Cardiac muscle cell (in vitro differentiated cells and primary cell): ENCODE results near the gene LANCL2. TPM values are rescaled to one million over a fixed set of nuclear protein-coding genes. Genes with fewer than 3 reads are reported as not detected.

Experiments
- DNase-seq, 2 donors: peaks; one replicate each; pipeline versions ENCODE4 v3.0.0 to v3.0.0-alpha.2; 2010 to 2017; ENCODE audit warnings: low read depth in 1 of 2, low spot score in 1 of 2
- H3K27ac ChIP-seq: fragments of 200-600 bp; sonication (generic); 2 replicates; pipeline ENCODE4 v1.5.1; 2016
- H3K27me3 ChIP-seq: fragments of 200-600 bp; sonication (generic); 2 replicates; pipeline ENCODE4 v1.6.0; 2016; ENCODE audit warnings: control low read depth
- H3K36me3 ChIP-seq: fragments of 200-600 bp; sonication (generic); 2 replicates; pipeline ENCODE4 v1.5.1; 2016; ENCODE audit warnings: control low read depth
- H3K4me1 ChIP-seq: fragments of 200-600 bp; sonication (generic); 2 replicates; pipeline ENCODE4 v1.8.1; 2017; ENCODE audit warnings: low read depth, mild to moderate bottlenecking, mixed run types
- H3K4me3 ChIP-seq: fragments of 200-600 bp; sonication (generic); 2 replicates; pipeline ENCODE4 v1.5.1; 2016; ENCODE audit warnings: mild to moderate bottlenecking
- H3K9me3 ChIP-seq: fragments of 200-600 bp; sonication (generic); 2 replicates; pipeline ENCODE4 v1.5.1; 2017; ENCODE audit warnings: low read depth, mild to moderate bottlenecking, control low read depth
- CTCF ChIP-seq: IDR thresholded peaks from 2 replicates; pipeline ENCODE4 v1.5.1; 2012; ENCODE audit warnings: low read depth, mild to moderate bottlenecking, low read length
- polyA plus RNA-seq: library from polyadenylated mRNA; unstranded; fragments of >200 nt; fragmentation: Nextera tagmentation; extraction: Ambion mirVana; gene quantifications from 2 replicates; pipeline ENCODE4 v1.2.1, GENCODE V29; 2016
- total RNA-seq: library from RNA; depleted of rRNA; stranded (reverse); fragments of >200 nt; gene quantifications from 2 replicates; pipeline ENCODE4 v1.2.3, GENCODE V29; 2016

The LANCL2 gene
- total and polyA plus RNA-seq, 2 experiments from 2014 or later: 13.8 to 18.8 TPM

GRCh38 chr7:55369427-55370400 is 4.6 kb downstream of the LANCL2 start:
- no peak for TF ChIP-seq CTCF

GRCh38 chr7:55374213-55374612 is 9.1 kb downstream of the LANCL2 start:
- Histone ChIP-seq H3K36me3 (no peaks in the 10 kb centered on the region), H3K4me1 (no peaks in the 10 kb centered on the region), H3K9me3 (no peaks in the 10 kb centered on the region), H3K27ac (no peak overlapping the region), H3K4me3 (no peak overlapping the region), H3K27me3 (no peaks in the 10 kb centered on the region)
- DNase-seq: no peak
- no peak for TF ChIP-seq CTCF

More at GRCh38 chr7:55369427-55370400, 4.6 kb downstream of the LANCL2 start:
- Histone ChIP-seq H3K27me3 (no peaks in the 10 kb centered on the region), H3K4me3 (no peak overlapping the region), H3K9me3 (no peaks in the 10 kb centered on the region), H3K4me1 (peaks cover 9% of the 10 kb centered on the region), H3K27ac (no peak overlapping the region), H3K36me3 (no peaks in the 10 kb centered on the region)
- DNase-seq: peak in 1 of 2 donors; percentile 85

- no peak for DNase-seq
- Histone ChIP-seq H3K27me3 (no peaks in the 10 kb centered on the region), H3K36me3 (no peaks in the 10 kb centered on the region), H3K9me3 (no peaks in the 10 kb centered on the region), H3K27ac (no peak overlapping the region), H3K4me3 (no peak overlapping the region), H3K4me1 (no peaks in the 10 kb centered on the region)
- TF ChIP-seq CTCF: no peak
Observed at GRCh38 chr7:55375237-55375636, 10.1 kb downstream of the LANCL2 start.

GRCh38 chr7:55377162-55377817 is 12.2 kb downstream of the LANCL2 start:
- no peaks in the 10 kb centered on the region for H3K27me3 ChIP-seq
- H3K9me3 ChIP-seq: no peaks in the 10 kb centered on the region
- no peak for DNase-seq
- H3K27ac ChIP-seq: no peak overlapping the region
- H3K4me3 ChIP-seq: no peak overlapping the region
- H3K4me1 ChIP-seq: no peaks in the 10 kb centered on the region
- no peaks in the 10 kb centered on the region for H3K36me3 ChIP-seq
- TF ChIP-seq CTCF: no peak

- no peak for DNase-seq
- H3K36me3 ChIP-seq: no peaks in the 10 kb centered on the region
- no peaks in the 10 kb centered on the region for H3K4me1 ChIP-seq
- TF ChIP-seq CTCF: no peak
- H3K27me3 ChIP-seq: no peaks in the 10 kb centered on the region
- no peaks in the 10 kb centered on the region for H3K9me3 ChIP-seq
- H3K4me3 ChIP-seq: no peak overlapping the region
- H3K27ac ChIP-seq: no peak overlapping the region
Observed at GRCh38 chr7:55379285-55379684, 14.1 kb downstream of the LANCL2 start.
